CD4-positive, alpha-beta T cell (primary cell): ENCODE measurements around the gene CDH4. TPM values are rescaled to one million over a fixed set of nuclear protein-coding genes. Genes with fewer than 3 reads are reported as not detected.

ENCODE experiments used
- ATAC-seq: fragments of 200-7000 bp; cut with Tn5 transposase; one replicate; pipeline ENCODE4 v1.10.0; 2022; ENCODE audit warnings: mild to moderate bottlenecking; ENCODE audit not compliant: poor library complexity
- CTCF ChIA-PET: fragments of 350-600 bp; sonication (Branson Sonifier 250); formaldehyde crosslinking; loops from one replicate; lab custom pipeline; 2021; ENCODE audit warnings: antibody characterized with exemption, inconsistent platforms; lab: Charles Lee
- POLR2A ChIA-PET: fragments of 350-600 bp; sonication (Branson Sonifier 250); formaldehyde crosslinking; loops from one replicate; lab custom pipeline; 2021; ENCODE audit warnings: antibody characterized with exemption, inconsistent platforms; lab: Charles Lee
- DNase-seq, 14 experiments: peaks; one replicate each; pipeline ENCODE4 v3.0.0-alpha.2; 2013 to 2020; ENCODE audit warnings: mixed read lengths in 2 of 14
- H3K27ac ChIP-seq, 2 donors: one replicate each; pipeline versions ENCODE4 v1.5.1 to v1.7.0; 2013; ENCODE audit warnings: low read length in 2 of 2, low read depth in 1 of 2, mild to moderate bottlenecking in 1 of 2
- H3K27me3 ChIP-seq, 2 experiments: 1 replicate in 1 of 2; 2 replicates in 1 of 2; pipeline versions ENCODE4 v1.6.1 to v1.7.0; 2013; ENCODE audit warnings: low read length in 2 of 2, control low read depth in 1 of 2, mild to moderate bottlenecking in 1 of 2, moderate library complexity in 1 of 2; ENCODE audit not compliant: insufficient read depth in 2 of 2, control insufficient read depth in 1 of 2
- H3K36me3 ChIP-seq: one replicate; pipeline ENCODE4 v1.6.1; 2013; ENCODE audit warnings: low read length, control low read depth; ENCODE audit not compliant: insufficient read depth
- H3K4me1 ChIP-seq: one replicate; pipeline ENCODE4 v1.6.1; 2013; ENCODE audit warnings: low read length, control low read depth; ENCODE audit not compliant: insufficient read depth
- H3K4me3 ChIP-seq: one replicate; pipeline ENCODE4 v1.5.1; 2013; ENCODE audit warnings: mild to moderate bottlenecking, low read length, moderate library complexity
- H3K9me3 ChIP-seq, 2 experiments: 1 replicate in 1 of 2; 2 replicates in 1 of 2; pipeline versions ENCODE4 v1.6.1 to v1.7.0; 2013; ENCODE audit warnings: low read length in 2 of 2, mild to moderate bottlenecking in 2 of 2, control low read depth in 1 of 2, moderate library complexity in 1 of 2; ENCODE audit not compliant: control insufficient read depth in 1 of 2, insufficient read depth in 1 of 2
- H3K27ac Mint-ChIP-seq: one replicate; pipeline ENCODE4 v1.8.0; 2020; ENCODE audit warnings: mixed read lengths
- H3K27me3 Mint-ChIP-seq: one replicate; pipeline ENCODE4 v1.8.0; 2021; ENCODE audit warnings: mixed read lengths
- H3K36me3 Mint-ChIP-seq: one replicate; pipeline ENCODE4 v1.8.0; 2021; ENCODE audit warnings: low read depth, mixed read lengths
- H3K4me1 Mint-ChIP-seq: one replicate; pipeline ENCODE4 v1.8.0; 2021; ENCODE audit warnings: low read depth, mixed read lengths
- H3K4me3 Mint-ChIP-seq: one replicate; pipeline ENCODE4 v1.8.0; 2020; ENCODE audit warnings: mild to moderate bottlenecking, mixed read lengths
- H3K9me3 Mint-ChIP-seq: one replicate; pipeline ENCODE4 v1.8.0; 2020; ENCODE audit warnings: mixed read lengths
- CTCF ChIP-seq: fragments of 200-600 bp; IDR thresholded peaks from one replicate; pipeline ENCODE4 v1.8.0; 2022; ENCODE audit warnings: antibody characterized with exemption, mild to moderate bottlenecking
- intact Hi-C, 2 experiments: fragments of 100-400 bp; cut with DNase I in 1 of 2; cut with micrococcal nuclease in 1 of 2; formaldehyde crosslinking; loops; one replicate each; pipeline versions ENCODE4 v1.15.1 to v1.9.0; 2023 to 2025; cut with DNase I, micrococcal nuclease
- total RNA-seq, 174 experiments: library from RNA in 2 of 174; stranded (reverse) in 2 of 174; gene quantifications; one replicate each; pipeline ENCODE4 v1.2.3 and lab custom pipeline; 2021 to 2026

Gene CDH4
- total RNA-seq, 2 experiments from 2014 or later: 0.11 TPM

- Histone ChIP-seq H3K27ac (no peak overlapping the region), H3K36me3 (no peaks in the 10 kb centered on the region), H3K9me3 (peaks cover 7 to 36% of the 10 kb centered on the region in 2 experiments), H3K27me3 (no peaks in the 10 kb centered on the region), H3K4me3 (no peak overlapping the region), H3K4me1 (no peaks in the 10 kb centered on the region)
- no peak overlapping the region for H3K27ac Mint-ChIP-seq
- ChIA-PET CTCF (no interaction called here), POLR2A (no interaction called here)
- ATAC-seq: no peak
- TF ChIP-seq CTCF: no peak
- H3K4me3 Mint-ChIP-seq: no peak overlapping the region
- intact Hi-C loops: no loop called here
- H3K4me1 Mint-ChIP-seq: no peaks in the 10 kb centered on the region
- H3K27me3 Mint-ChIP-seq: peaks cover 5% of the 10 kb centered on the region
- DNase-seq: no peak
- no peaks in the 10 kb centered on the region for H3K9me3 Mint-ChIP-seq
- no peaks in the 10 kb centered on the region for H3K36me3 Mint-ChIP-seq
These were observed 296.0 kb downstream of the CDH4 start for GRCh38 chr20:61548069-61548468.

GRCh38 chr20:61549865-61550264 is 297.8 kb downstream of the CDH4 start:
- H3K4me3 ChIP-seq: no peak overlapping the region
- Mint-ChIP-seq H3K9me3 (no peaks in the 10 kb centered on the region), H3K27me3 (peaks cover 5% of the 10 kb centered on the region), H3K4me1 (no peaks in the 10 kb centered on the region), H3K36me3 (no peaks in the 10 kb centered on the region), H3K27ac (no peak overlapping the region), H3K4me3 (no peak overlapping the region)
- CTCF ChIA-PET: no interaction called here
- H3K27me3 ChIP-seq: no peaks in the 10 kb centered on the region
- no peaks in the 10 kb centered on the region for H3K36me3 ChIP-seq
- TF ChIP-seq CTCF: no peak
- intact Hi-C loops: no loop called here
- H3K9me3 ChIP-seq: peaks cover 7 to 45% of the 10 kb centered on the region in 2 experiments
- no peak overlapping the region for H3K27ac ChIP-seq
- POLR2A ChIA-PET: no interaction called here
- DNase-seq (no peak), ATAC-seq (no peak)
- no peaks in the 10 kb centered on the region for H3K4me1 ChIP-seq

- no peak overlapping the region for H3K4me3 Mint-ChIP-seq
- CTCF ChIA-PET: no interaction called here
These were observed 299.3 kb downstream of the CDH4 start for GRCh38 chr20:61551401-61551800.

More at GRCh38 chr20:61551401-61551800, 299.3 kb downstream of the CDH4 start:
- Mint-ChIP-seq H3K4me1 (no peaks in the 10 kb centered on the region), H3K27me3 (peaks cover 5% of the 10 kb centered on the region), H3K36me3 (no peaks in the 10 kb centered on the region), H3K27ac (no peak overlapping the region), H3K9me3 (no peaks in the 10 kb centered on the region)
- intact Hi-C loops: no loop called here
- DNase-seq (no peak), ATAC-seq (no peak)
- no peaks in the 10 kb centered on the region for H3K27me3 ChIP-seq
- no peak overlapping the region for H3K27ac ChIP-seq
- H3K4me3 ChIP-seq: no peak overlapping the region
- H3K9me3 ChIP-seq: peaks cover 7 to 37% of the 10 kb centered on the region in 2 experiments
- no peaks in the 10 kb centered on the region for H3K4me1 ChIP-seq
- no peaks in the 10 kb centered on the region for H3K36me3 ChIP-seq
- TF ChIP-seq CTCF: no peak
- POLR2A ChIA-PET: no interaction called here
